Coronary artery (tissue), 2 donors: ENCODE results near the gene ALKBH7.

Experiments
- DNase-seq: peaks from one replicate; pipeline ENCODE4 v3.0.0-alpha.2; 2017; ENCODE audit warnings: low spot score
- H3K27ac ChIP-seq, 2 donors: fragments of 200-600 bp; sonication (generic); one replicate each; pipeline ENCODE4 v1.5.1; 2016 to 2019
- H3K4me3 ChIP-seq: fragments of 200-600 bp; sonication (generic); 2 replicates; pipeline ENCODE4 v1.5.1; 2016; ENCODE audit warnings: mild to moderate bottlenecking, moderate library complexity
- TF ChIP-seq, protein P1 (sequence below): fragments of 200-600 bp; sonication (generic); IDR thresholded peaks from one replicate; pipeline ENCODE4 v1.5.1; 2019; ENCODE audit warnings: antibody characterized with exemption

ALKBH7 gene, protein sequence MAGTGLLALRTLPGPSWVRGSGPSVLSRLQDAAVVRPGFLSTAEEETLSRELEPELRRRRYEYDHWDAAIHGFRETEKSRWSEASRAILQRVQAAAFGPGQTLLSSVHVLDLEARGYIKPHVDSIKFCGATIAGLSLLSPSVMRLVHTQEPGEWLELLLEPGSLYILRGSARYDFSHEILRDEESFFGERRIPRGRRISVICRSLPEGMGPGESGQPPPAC

DNA sequence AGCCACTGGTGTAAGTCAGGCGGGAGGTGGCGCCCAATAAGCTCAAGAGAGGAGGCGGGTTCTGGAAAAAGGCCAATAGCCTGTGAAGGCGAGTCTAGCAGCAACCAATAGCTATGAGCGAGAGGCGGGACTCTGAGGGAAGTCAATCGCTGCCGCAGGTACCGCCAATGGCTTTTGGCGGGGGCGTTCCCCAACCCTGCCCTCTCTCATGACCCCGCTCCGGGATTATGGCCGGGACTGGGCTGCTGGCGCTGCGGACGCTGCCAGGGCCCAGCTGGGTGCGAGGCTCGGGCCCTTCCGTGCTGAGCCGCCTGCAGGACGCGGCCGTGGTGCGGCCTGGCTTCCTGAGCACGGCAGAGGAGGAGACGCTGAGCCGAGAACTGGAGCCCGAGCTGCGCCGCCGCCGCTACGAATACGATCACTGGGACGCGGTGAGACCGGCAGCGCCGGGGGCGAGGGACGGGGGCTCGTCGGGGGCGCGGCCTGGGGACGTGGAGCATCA is at the start of gene ALKBH7:
Gene ALKBH7, plus strand, starts transcription at position 201 of the 502 bp plus-strand sequence. Its CDS starts 27 bp downstream, at position 228.
- H3K27ac ChIP-seq: peak within 1 kb of the TSS; percentile 94 to 100
- TF ChIP-seq, protein P1, sequence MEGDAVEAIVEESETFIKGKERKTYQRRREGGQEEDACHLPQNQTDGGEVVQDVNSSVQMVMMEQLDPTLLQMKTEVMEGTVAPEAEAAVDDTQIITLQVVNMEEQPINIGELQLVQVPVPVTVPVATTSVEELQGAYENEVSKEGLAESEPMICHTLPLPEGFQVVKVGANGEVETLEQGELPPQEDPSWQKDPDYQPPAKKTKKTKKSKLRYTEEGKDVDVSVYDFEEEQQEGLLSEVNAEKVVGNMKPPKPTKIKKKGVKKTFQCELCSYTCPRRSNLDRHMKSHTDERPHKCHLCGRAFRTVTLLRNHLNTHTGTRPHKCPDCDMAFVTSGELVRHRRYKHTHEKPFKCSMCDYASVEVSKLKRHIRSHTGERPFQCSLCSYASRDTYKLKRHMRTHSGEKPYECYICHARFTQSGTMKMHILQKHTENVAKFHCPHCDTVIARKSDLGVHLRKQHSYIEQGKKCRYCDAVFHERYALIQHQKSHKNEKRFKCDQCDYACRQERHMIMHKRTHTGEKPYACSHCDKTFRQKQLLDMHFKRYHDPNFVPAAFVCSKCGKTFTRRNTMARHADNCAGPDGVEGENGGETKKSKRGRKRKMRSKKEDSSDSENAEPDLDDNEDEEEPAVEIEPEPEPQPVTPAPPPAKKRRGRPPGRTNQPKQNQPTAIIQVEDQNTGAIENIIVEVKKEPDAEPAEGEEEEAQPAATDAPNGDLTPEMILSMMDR: no peak
- peak; percentile 99 for DNase-seq
- H3K4me3 ChIP-seq: peak within 1 kb of the TSS; percentile 95

DNA sequence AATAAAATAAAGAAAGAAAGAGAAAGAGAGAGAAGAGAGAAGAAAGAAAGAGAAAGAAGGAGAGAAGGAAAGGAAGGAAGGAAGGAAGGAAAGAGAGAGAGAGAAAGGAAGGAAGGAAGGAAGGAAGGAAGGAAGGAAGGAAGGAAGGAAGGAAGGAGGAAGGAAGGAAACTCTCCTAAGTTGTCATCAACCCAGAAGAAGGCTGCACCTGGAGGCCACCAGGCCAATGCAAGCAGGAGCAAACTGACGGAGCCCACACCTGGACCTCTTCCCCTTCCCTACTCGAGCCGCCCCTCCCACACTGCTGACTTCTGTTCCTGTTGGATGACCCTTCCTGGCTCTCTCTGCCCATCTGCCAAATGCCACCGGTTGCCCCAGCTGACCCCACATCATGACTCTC is 47.8 kb upstream of the ALKBH7 start:
- TF ChIP-seq, protein P1: no peak
- H3K27ac ChIP-seq: no peak overlapping the region
- no peak for DNase-seq
- no peak overlapping the region for H3K4me3 ChIP-seq

DNA sequence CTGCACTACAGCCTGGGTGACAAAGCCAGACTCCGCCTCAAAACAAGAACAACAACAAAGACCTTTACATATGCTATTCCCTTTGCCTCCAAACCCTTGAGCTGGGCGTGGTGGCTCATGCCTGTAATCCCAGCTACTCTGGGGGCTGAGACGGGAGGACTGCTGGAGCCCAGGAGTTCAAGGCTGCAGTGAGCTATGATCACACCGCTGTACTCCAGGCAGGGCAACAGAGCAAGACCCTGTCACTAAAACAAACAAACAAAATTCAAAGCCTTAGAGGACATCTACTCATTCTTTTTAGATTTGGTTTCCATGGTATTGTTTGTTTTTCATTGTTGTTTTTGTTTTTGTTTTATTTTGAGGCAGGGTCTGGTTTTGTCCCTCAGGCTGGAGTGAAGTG is 47.0 kb upstream of the ALKBH7 start:
- Histone ChIP-seq H3K27ac (no peak overlapping the region), H3K4me3 (no peak overlapping the region)
- TF ChIP-seq, protein P1: no peak
- DNase-seq: no peak

DNA sequence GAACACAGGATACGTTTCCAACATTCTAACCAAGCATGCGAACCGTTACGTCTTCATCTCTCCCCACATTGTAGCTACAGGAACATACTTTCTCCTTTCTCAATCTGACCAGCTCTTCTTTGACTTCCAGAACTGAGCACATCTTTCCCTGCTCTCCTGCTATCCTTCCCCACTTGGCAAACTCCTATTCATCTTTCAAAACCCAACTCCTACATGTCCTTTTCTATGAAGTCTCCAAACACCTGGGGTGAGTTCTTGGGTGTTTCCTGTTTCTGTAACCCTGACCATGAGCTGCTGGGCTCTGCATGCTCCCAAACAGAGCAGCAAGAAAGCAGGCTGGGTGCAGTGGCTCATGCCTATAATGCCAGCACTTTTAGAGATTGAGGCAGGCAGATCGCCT is 45.8 kb upstream of the ALKBH7 start:
- TF ChIP-seq, protein P1: no peak
- Histone ChIP-seq H3K4me3 (no peak overlapping the region), H3K27ac (no peak overlapping the region)
- DNase-seq: no peak

DNA sequence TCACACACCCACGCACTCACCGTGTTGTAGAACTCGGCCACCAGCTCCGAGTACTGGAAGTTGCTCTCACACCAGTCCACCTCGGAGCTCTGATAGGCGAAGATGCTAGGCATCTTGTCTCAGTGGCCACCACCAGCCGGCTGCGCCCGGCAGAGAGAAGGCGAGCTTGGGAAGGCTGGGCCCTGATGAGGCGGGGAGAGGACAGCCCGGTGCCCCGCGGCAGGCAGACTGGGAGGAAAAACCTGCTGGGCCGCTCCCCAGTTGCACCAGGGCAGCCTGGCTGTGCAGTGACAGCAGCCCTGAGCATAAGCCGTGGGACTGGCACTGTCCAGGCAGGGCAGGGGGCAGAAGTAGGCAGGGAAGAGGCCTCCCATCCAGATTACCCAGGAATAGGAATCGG is 39.2 kb upstream of the ALKBH7 start, which contains the start of gene ACER1:
Gene ACER1, minus strand, starts transcription at position 174 of the 400 bp plus-strand sequence. Its CDS starts 61 bp downstream, at position 113.
- TF ChIP-seq, protein P1: no peak

DNA sequence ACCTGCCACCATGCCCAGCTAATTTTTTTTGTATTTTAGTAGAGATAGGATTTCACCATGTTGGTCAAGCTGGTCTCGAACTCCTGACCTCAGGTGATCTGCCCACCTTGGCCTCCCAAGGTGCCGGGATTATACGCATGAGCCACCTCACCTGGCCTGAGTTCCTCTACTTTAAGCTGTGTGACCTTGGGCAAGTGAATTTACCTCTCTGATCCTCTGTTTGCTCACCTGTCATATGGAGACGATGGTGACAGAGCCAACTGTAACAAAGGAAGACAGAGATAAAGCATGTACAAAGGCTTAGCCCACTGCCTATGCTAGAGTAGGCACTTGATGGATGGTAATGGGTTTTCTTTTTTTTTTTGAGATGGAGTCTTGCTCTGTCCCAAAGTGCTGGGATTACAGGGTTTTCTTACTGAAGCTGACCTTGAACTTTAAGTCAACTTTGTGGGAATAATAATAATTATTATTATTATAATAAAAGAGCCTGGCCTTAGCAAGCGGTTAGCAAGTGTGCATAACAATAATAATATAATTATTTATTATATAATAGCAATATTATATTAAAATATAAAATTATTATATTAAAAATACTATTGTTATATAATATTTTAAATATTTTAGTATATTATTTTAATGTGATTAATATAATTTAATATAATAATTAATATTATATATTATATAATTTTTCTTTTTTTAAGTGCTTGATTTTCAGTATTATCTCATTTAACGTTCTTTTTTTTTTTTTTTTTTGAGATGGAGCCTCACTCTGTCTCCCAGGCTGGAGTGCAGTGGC is 37.9 kb upstream of the ALKBH7 start:
- H3K4me3 ChIP-seq: no peak overlapping the region
- no peak overlapping the region for H3K27ac ChIP-seq
- DNase-seq: no peak
- TF ChIP-seq, protein P1: no peak

More for the DNA sequence above, 39.2 kb upstream of the ALKBH7 start, which contains the start of gene ACER1:
- H3K27ac ChIP-seq: no peak within 1 kb of the TSS
- H3K4me3 ChIP-seq: no peak within 1 kb of the TSS
- DNase-seq: no peak
